Ureter (tissue), 1 donor: ENCODE data around the gene PEMT. TPM values are rescaled to one million over a fixed set of nuclear protein-coding genes. Genes with fewer than 3 reads are reported as not detected.

Experiments used
- DNase-seq: peaks from one replicate; pipeline ENCODE4 v3.0.0-alpha.2; 2020; ENCODE audit warnings: low spot score
- total RNA-seq: library from RNA; stranded (reverse); gene quantifications from one replicate; pipeline ENCODE4 v1.2.4, GENCODE V29; 2023
- donor health status: DM: yes; HTN: yes; CAD: no.

The PEMT gene
- total RNA-seq, 1 donor from 2014 or later = 53.6 TPM

DNA sequence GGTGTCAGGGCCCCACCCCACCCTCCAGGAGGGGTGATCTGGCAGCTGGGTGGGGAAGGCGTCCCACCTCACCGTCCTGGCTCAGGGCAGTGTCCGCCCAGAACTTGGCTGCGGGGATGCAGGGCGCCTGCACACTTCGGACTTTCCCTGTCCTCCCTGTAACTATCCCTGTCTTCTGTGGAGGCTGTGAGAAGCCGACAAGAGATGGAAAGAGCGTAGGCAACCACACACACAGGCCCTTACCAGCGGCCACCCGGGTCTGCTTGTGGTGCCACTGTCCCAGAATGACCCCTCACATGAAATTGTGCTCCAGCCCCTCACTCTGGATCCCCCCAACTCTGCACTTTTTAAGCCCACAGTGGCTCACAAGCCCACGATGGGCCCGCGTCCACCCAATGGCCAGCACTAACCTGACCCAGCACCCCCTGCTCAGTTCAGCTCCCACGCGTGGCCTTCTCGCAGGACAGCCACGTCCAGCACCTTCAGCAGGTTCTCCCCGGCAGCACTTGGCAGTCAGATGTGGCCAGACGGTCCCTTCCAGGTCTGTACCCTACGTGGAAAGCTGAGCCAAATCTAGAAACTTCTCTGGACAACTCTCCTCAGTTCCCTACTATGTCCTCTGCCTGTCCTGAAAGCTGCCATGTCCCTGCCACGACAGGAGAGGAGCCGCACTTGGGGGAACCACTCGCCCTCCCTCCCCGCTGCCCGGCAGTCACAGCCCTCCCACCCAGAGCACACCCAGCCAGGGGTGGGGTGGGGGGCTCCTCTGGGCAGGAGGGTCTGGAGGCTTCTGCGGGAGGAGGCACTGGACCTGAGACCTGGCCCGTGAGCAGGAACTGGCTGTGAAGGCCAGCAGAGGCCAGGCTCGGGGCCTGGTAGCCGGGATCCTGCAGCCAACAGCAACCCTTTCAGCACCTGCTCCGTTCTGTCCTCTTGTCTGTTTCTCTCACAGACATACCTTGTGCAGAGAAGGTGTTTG, 38.0 kb downstream of the PEMT start:
- no peak for DNase-seq

DNA sequence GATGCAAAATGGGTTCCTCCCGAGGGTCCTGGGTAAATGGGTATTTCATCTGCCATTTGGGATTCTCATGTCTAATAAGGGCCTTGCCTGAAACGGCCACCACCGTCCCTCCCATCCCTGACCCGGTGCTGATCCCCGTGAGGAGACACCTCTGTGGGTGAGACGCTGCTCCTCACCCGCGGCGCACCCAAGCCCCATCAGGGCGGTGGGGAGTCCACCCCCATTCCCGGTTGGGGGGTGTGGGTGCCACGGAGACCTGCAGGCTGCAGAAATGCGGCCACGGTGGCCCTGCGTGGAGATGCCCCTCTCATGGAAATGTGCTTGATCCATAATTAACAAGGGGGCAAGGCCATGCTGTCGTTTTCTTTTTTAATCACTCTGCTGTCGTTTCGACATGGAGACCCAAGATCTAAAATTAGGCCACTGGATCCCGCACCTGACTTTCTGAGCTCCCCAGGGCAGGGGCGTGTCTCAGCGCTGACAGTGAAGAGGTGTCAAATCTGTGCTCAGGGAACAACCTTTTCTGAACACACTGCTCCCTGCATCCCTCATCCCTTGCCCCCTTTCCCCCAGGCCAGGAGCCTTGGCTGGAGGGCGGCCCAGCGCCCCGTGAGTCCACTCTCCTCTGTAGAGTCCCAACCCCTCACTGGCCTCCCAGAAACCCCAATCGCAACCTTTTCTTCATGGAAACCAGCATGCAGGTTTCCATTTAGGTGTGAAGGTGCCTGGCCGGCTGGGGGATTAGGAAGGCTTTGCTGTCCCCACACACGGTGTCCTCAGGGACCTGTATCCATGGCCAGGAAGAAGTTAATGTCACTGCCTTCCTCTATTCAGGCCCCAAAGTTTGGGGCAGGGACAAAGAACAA, 38.9 kb downstream of the PEMT start:
- DNase-seq = no peak

DNA sequence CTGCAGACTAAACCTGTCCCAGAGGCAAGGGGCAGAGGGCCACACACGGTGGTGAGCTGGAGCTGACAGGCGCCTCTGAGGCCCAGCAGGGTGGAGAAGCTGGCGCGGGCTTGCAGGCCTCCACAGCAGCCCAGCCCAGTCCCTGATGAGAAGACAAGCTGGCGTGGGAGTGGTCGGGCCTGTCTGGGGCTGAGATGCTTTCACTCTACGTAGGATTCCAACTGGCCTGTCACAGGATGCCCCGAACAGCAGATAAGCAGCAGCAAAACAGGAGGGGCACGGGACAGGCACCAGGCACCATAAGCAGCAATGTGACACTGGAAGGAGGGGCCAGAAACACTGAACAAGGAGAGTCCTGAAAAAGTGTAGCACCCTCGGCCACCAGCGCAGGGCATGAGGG, 40.1 kb downstream of the PEMT start:
- DNase-seq = no peak

DNA sequence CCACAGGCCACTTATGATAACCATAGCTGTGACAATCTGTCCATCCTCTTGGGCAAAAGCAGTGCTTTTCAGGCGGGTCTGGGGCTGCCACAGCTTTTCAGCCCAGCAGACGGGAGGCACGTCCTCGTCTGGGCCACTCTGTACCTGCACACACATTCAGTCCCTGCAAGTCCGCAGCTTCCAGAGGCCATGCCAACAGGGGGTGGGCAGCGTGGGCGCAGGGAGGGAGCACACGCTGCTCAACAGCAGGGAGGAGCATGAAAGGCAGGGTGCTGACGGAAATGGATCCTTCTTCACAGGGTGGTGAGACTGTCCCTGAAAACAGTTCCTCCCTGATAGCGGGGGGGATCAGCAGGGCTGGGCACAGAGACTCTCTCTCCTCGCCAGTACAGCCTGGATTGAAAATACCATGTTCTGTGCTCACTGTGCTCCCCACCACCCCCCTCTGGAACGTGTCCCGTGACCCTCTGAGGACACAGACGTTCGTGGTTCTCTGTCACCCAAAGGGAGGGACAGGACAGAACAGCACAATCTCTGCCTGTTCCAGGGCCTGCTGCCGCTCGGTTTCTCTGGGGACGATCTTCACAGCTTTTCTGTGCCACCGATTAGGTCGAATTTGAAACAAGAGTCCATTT, 41.7 kb downstream of the PEMT start:
- no peak for DNase-seq

DNA sequence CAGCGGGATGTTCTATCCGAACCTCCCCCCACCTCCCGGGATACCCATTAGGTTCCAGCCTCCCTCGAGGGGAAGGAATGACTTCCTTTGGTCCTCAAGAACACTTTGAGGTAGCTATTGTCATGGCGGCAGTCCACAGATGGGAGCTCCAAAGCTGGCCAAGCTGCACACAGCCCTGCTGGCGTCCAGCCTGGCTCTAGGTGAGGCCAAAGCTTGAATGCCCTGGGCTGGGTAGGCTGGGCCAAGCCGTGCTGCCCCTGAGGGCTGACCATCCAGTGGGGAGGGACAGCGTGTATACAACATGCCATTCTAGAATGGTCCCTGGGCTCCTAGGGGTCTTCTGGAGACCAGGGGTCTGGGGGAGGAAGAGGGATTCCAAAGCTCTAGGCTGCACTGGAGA, 43.5 kb downstream of the PEMT start:
- no peak for DNase-seq

DNA sequence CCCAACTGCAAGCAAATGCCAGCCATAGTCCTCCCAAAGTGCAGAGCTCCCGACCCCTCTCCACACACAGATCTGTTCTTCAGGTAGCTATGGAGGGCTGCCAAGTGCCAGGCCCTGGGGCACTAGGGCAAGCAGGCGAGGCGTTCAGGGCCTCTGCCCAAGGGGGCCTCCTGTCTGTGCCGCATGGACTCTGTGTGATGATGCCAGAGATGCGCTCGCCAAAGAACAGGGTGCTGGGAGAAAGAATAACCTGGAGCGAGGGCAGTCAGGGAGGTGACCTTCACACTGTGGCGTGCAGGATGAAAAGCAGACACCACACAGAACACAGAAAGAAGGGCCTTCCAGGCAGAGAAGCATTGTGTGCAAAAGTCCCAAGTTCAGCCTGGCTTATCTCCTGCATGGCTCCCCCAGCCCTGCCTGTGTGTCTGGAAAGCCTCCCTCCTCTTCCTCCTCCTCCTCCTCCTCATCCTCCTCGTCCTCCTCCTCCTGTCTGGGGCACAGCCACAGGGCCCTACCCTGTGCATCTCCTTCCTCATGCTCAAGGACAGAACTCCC, 44.2 kb downstream of the PEMT start:
- DNase-seq = no peak

DNA sequence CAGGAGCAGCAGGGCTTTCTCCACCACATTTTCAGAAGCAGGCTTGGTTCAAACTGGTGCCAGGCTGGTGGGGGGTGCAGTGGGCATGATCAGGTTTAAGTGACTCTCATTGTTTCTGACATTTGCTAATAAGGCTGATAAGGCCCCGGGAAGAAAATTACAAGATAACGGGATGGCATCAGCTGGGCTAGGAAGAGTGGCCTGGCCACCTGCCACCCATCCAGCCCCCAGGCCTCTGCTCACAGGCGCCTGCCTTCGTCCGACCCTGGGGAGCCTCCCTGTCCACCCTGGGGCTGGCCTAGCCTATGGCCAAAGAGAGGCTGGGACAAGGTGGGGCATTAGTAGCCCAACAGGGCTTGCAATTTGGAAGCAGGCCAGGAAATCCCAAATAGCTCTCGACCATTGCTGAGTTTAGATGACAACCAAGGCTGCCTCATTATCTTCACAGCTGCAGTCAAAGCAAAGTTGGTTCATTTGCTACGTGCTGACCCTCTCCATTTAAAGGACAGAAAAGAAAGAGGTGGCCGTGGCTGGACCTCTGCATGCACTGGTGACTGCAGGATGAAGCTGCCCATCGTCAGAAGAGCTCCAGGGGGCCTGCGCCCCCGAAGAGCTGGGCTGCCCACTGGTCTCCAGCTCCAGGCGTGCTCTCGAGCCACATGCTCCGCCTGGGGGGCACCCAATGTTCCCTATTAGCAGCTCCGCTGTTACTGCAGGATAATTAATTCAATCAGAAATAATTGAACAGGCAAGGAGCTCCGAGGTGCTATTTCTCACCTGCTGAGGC, 44.9 kb downstream of the PEMT start:
- no peak for DNase-seq

DNA sequence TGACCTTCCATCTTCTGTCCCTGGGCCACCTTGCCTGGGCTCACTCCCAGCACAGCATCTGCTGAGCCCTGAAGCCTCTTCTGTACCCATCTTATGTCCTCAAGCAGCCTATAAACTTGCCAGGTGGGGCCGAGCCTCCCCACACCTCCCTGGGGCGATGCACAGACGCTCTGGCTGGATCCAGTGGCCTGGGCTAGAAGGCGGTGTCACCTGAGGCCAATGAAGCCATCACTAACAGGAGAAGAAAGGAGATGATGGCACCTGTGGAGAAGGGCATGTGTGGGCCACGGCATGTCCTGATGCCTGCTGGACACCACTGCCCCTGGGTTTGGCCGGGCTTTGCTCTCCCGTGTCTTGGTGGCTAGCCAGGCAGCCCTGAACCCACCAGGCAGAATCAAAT, 45.5 kb downstream of the PEMT start:
- no peak for DNase-seq

DNA sequence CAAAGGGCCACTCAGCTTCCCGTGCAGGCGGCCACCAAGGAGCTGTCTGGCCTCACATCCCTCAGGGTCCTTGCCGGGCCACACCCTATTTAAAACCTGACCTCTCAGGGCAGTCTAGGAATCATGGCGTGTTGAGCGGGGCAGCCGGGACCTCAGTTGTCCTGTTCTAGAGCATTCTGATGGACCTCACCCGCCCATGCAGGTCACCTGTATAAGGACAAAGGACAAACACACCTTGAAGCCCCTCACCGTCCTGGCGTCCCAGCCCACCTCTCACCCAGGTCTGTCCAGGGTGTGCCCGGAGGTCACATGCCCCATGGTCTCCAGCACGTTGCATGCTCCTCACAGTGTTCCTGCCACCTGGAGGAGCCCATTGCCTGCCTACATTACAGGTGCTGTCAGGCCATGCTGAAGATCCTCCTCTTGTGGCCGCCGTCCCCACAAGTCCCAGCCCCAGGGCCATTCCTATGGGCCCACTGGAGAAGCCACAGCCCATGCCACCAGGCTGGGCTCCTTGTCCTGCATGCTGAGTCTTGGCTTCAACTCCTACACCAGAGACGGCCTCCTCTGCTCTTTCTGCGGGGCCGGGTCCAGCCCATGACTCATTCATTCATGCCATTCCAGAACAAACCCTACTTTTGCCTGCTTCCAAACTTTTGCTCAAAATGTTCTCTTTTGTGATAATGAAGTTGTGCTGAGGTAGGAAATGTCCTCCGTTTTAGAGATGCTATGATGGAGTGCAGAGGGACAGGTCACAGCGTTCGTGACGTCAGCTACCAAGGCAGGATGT, 46.3 kb downstream of the PEMT start:
- no peak for DNase-seq

DNA sequence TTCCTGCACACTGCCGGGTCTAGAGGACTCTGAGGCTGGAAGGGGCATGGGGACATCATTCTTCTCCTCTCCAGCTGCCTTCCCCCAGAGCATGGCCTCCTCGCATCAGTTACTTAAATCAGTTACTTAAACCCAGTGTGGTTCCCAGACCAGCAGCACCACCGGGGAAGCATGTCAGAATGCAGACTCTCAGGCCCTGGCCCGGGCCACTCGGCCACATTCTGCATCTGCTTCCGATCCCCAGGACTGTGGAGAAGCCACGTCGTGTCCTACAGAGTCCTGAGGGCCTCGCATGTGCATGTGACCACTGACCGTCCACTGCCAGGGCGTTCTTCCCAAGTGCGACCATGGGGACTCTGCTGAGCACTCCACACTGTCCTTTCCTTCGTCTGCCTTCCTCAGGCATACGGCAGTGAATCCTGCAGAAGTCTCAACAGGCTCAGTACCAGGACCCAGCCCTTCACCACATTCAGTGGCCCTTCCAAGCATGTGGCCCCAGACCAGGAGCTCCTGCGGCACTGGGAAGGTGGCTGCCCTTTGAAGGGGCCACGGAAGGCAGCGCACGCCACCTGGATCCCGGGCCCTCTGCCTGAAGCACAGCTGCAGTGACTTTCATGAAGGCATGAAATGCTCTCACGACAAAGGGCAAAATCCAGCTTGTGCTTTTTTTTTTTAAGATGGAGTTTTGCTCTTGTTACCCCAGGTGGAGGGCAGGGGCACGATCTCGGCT, 48.4 kb downstream of the PEMT start:
- DNase-seq = no peak

DNA sequence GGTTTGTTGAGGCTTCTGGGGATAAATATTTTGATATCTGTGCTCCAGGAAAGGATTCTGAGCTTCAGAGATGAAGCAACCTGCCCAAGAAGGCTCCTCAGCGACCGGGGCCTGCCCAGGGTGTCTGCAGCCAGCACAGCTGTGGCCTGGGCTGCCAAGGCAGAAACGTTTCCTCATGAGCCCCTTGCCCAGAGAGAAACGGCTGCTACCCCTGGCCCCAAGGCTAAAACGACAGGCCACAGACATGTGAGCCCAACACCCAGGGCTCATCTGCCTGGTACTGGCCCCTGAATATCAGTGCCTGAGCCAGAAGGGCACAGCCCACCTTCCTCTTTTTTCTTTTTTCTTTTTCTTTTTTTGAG, 49.9 kb downstream of the PEMT start:
- DNase-seq = no peak

DNA sequence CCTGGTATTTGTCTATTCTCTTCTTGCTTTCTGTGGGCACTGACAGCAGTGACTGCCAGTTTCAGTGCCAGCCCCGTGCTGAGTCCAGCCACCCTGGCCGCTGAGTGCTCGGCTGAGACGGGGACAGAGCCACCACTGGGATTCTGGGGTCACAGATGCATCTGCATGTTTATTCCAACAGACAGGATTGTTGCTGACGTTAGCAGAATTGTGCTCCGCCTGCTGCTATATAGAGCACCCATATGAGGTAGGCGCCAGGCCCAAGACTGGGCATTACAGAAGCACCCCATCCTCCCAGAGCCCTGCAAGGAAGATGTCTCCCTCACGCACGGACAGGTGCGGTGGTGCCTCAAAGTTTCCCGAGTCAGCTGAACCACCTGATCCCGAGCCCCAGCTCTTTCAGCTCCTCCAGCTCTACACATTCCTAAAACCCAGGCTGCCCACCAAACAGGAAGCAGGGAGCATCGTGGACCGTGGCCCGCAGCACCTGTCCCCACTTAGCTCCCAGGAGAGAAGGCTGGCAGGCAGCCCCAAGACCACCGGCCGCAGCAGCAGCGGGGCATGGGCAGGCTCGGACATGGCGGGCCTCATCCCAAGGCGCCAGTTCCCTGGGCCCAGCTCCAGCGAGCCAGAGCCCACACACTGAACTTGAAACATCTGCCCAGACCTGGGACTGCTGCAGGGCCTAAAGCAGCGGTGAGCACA, 50.4 kb downstream of the PEMT start:
- DNase-seq = no peak

DNA sequence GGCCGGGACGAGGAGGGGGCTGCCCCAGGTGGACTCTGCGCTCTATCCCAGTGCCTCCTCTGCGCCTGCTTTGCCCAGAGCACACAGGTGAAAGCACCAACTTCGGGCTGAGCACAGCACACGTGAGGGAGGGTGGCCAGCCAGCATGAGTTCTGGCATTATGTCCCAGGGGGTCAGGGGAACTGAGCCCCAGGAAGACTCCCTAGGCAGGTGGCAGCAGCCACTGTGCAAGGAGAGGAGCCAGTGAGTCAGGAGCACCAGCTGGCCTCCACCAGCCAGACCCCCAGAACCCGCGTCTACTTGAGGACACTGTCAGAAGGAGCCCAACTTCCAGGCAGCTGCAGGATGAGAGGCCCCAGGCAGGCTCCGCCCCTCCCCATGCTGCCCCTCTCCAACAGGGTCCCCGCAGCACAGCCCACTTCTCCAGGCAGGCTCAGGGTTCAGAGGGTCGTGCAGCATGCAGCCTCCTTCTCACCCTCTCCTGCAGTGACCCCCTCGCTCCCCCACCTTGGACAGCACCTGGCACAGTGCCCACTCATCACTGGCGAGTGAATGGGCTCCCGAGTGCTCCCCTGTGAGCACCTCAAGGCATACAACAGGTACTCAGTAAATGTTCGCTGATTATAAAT, 51.1 kb downstream of the PEMT start:
- no peak for DNase-seq

DNA sequence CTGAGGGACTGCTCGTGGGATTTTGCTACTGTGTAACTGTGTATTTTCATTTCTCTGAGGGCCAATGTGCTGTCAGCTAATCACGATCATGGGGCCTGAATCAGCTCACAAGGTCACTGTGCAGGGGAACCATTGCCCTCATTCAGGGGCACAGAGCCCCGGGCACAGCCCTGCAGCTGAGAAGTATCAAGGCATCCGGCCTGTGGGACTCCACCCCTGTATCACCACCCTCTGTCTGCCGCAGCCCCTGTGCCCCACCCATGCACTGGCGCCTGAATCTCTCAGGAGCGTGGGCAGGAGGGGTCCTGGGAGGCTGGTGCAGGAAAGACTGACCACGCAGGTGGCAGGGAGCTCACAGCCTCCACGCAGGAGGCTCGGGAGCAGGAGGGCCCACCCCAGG, 51.9 kb downstream of the PEMT start:
- DNase-seq = no peak

DNA sequence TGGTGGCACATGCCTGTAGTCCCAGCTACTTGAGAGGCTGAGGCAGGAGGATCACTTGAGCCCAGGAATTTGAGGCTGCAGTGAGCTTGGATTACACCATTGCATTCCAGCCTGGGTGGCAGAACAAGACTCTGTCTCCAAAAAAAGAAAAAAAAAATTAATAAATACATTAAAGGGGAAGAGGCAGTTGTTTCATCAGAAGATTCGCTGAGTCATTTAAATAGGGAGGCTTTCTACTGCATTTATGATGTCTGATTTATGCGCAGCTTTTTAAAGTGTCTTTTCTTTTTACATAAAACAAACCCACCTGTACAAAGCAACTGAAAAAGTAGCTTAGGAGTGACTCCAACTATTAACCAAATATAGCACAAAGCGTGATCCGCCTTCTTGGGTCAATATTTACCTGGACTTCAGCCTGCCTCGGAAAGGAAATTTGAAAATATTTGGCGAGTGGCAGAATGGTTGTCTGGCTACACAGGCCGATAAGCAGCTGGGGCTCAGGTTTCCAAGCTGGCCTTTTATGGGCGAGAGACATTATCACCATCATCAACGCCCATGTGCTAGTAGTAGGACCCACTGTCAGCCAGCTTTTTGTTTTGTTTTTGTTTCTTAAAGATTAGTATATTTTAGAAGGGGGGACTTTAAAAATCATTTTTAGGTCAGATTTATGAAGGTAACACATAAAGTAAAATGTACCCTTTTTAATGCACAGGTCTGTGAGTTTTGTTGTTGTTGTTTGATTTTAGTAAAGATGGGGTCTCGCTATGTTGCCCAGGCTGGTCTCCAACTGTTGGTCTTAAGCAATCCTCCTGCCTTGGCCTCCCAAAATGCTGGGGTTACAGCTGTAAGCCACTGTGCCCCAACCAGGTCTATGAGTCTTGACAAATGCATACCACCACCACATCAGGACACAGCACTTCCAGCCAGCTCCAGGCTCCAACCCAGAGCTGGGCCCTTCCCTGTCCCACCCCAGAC, 52.8 kb downstream of the PEMT start:
- DNase-seq = no peak

DNA sequence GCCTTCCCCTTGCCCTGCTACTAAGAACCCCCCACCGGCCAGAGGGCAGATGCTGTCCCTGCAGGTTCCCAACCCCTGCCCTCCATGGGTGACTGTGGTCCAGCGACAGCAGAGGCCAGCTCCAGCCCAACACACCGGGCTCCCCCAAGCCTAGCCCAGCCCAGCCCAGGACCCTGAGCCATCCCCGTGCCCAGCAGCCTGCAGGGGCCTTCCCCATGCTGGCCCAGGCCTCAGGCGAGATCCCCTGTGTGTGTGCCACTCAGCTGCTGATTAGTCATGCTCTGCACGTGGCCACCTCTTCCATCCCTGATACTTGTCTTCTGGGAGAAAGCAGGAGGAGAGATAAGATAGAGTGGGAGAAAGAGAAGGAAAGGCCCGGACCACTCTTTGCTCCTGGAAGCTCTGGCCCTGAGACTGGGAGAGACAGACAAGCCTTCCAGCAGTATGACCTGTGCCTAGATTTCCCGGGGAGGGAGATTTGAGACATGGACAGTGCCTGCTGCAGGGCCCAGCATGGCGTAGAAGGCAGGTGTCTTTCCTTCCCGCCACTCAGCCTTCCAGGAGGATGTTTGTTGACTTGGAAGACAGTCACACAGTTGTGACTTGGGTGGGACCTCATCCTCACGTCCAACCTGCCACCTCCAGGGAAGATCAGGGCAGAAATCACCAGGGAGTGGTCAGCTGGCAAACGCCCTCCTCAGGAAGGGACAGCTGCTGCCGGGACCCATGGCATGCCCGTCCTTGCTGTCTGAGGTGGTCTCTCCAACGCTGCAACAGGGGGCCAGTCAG, 54.0 kb downstream of the PEMT start:
- no peak for DNase-seq

DNA sequence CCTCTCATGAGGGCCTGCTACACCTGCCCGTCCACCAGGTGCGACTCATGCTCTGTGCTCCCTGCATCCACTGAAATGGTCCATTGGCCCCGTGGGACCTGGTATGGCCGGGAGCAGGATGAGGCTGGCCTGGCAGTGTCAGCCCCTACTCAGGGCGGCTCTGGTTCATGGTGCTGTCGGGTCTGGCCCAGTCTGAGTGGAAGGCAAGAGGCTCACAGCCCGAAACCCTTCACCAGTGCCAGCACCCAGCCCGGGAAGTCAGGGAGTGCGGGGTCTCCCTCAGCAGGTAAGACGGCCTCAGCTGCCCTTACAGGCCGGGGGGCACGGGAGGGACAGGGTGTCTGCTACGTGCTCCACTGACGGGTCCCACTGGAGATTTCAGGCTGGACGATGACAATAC, 54.8 kb downstream of the PEMT start:
- DNase-seq = no peak
